K562 (cell line): Measurements from ENCODE around the gene TNIK. TPM values are rescaled to one million over a fixed set of nuclear protein-coding genes. Genes with fewer than 3 reads are reported as not detected.

Experiments used
- DNMT1 ChIP-seq: fragments of 450-650 bp; IDR thresholded peaks from 2 replicates; pipeline ENCODE4 v1.6.1; 2016; ENCODE audit warnings: antibody characterized with exemption, mild to moderate bottlenecking
- DPF2 ChIP-seq: fragments of 450-650 bp; IDR thresholded peaks from 2 replicates; pipeline ENCODE4 v1.6.1; 2016
- HMBOX1 ChIP-seq: sonication (generic); IDR thresholded peaks from 2 replicates; pipeline ENCODE4 v1.6.1; 2016
- ILF3 ChIP-seq: fragments of 450-650 bp; IDR thresholded peaks from 2 replicates; pipeline ENCODE4 v1.6.1; 2018; ENCODE audit warnings: antibody characterized with exemption, mild to moderate bottlenecking, moderate library complexity, borderline replicate concordance
- PHTF2 ChIP-seq: fragments of 250-450 bp; sonication (Bioruptor Pico); IDR thresholded peaks from 2 replicates; pipeline ENCODE4 v1.5.0; 2021; ENCODE audit warnings: mild to moderate bottlenecking
- RUNX1 ChIP-seq: sonication (generic); IDR thresholded peaks from 2 replicates; pipeline ENCODE4 v1.6.1; 2016; ENCODE audit warnings: antibody characterized with exemption, low read depth
- SETDB1 ChIP-seq: IDR thresholded peaks from one replicate; pipeline ENCODE4 v1.6.1; 2012; ENCODE audit warnings: low read length, control low read depth, inconsistent platforms
- SP1 ChIP-seq: sonication (generic); formaldehyde crosslinking; IDR thresholded peaks from 2 replicates; pipeline ENCODE4 v1.8.1; 2022; ENCODE audit warnings: mild to moderate bottlenecking, missing genetic modification reagents
- ZNF318 ChIP-seq, 2 experiments: fragments of 450-650 bp; IDR thresholded peaks; 2 replicates each; pipeline ENCODE4 v1.6.1; 2016; ENCODE audit warnings: mild to moderate bottlenecking in 2 of 2, borderline replicate concordance in 1 of 2, low read depth in 1 of 2, moderate library complexity in 1 of 2
- ZNF407 ChIP-seq: fragments of 450-650 bp; IDR thresholded peaks from 2 replicates; pipeline ENCODE4 v1.6.1; 2016; ENCODE audit warnings: low read depth
- polyA plus RNA-seq, 8 experiments: library from polyadenylated mRNA; depleted of rRNA in 4 of 8; stranded (reverse) in 5 of 8; unstranded in 3 of 8; fragments of >200 nt; fragmentation: Nextera tagmentation in 2 of 8; fragmentation: Illumina TruSeq in 1 of 8; extraction: Ambion mirVana in 2 of 8; extraction: Trizol in 1 of 8; gene quantifications; 2 replicates each; pipeline versions ENCODE4 v1.2.1 to v1.2.3, GENCODE V29; 2011 to 2014; ENCODE audit warnings: inconsistent platforms in 1 of 8, missing spikeins in 1 of 8
- total RNA-seq, 7 experiments: library from RNA; depleted of rRNA in 6 of 7; stranded (reverse); fragments of >200 nt in 6 of 7; fragmentation: Illumina TruSeq in 2 of 7; extraction: Trizol in 2 of 7; gene quantifications; 2 replicates each; pipeline versions ENCODE4 v1.2.1 to v1.2.3, GENCODE V29; 2011 to 2021; ENCODE audit warnings: low replicate concordance in 1 of 7

Gene TNIK
- total and polyA plus RNA-seq, 9 of the 15 experiments (the other 6 are each of a cell fraction or from before 2014, with no cell fraction given) = 6.6 to 39.0 (median 24.7) TPM

- TF ChIP-seq ZNF407 (no peak), PHTF2 (no peak), ZNF318 (IDR thresholded peaks at IDR 0.05; ENCODE audit: borderline replicate concordance in 1 of 2, low read depth in 1 of 2) (no peak), ILF3 (no peak), DPF2 (peak; percentile 50; the same call in 1 of the 2 replicates), DNMT1 (no peak), SETDB1 (no peak), RUNX1 (no peak), SP1 (CRISPR knock-in tag) (no peak), HMBOX1 (no peak)
These were observed 720 bp upstream of the TNIK start (continued) for GRCh38 chr3:171460725-171461524.
